GM12878 (cell line): Measurements from ENCODE around the gene SPINK5. TPM values are rescaled to one million over a fixed set of nuclear protein-coding genes. Genes with fewer than 3 reads are reported as not detected.

ENCODE experiments used
- ATAC-seq: fragments of 200-7000 bp; cut with Tn5 transposase; 3 replicates; pipeline ENCODE4 v1.9.1; 2020; ENCODE audit warnings: mild to moderate bottlenecking, moderate library complexity
- BruUV-seq: library from RNA; stranded (reverse); fragments of 400-500 nt; replicated peaks from 2 replicates; lab custom pipeline; 2021; lab: Mats Ljungman, UMichigan
- CTCF ChIA-PET: fragments of 300-600 bp; sonication (Branson Sonifier 250); formaldehyde crosslinking; extraction: SDS; loops from one replicate; lab custom pipeline; 2021; ENCODE audit warnings: inconsistent platforms; lab: Yijun Ruan, JAX
- POLR2A ChIA-PET: fragments of 350-600 bp; formaldehyde crosslinking; extraction: SDS; loops from one replicate; lab custom pipeline; 2021; ENCODE audit warnings: inconsistent platforms; lab: Charles Lee
- RAD21 ChIA-PET: fragments of 300-600 bp; sonication (Branson Sonifier 250); formaldehyde crosslinking; loops from one replicate; lab custom pipeline; 2023; ENCODE audit warnings: antibody characterized with exemption; ENCODE audit not compliant: unreplicated experiment; lab: Charles Lee
- SMC1A ChIA-PET: fragments of 300-600 bp; sonication (Branson Sonifier 250); formaldehyde crosslinking; loops from one replicate; lab custom pipeline; 2023; ENCODE audit not compliant: unreplicated experiment, uncharacterized antibody; lab: Charles Lee
- DNase-seq: peaks from one replicate; pipeline ENCODE4 v3.0.0-alpha.2; 2011; ENCODE audit warnings: low read depth, low spot score
- FAIRE-seq: peaks from 3 replicates; lab custom pipeline; 2011; peaks lifted over from hg19 to GRCh38; lab: Jason Lieb, UNC
- H2AFZ ChIP-seq: 2 replicates; pipeline ENCODE4 v1.6.0; 2011; ENCODE audit warnings: low read depth, low read length, control low read depth; ENCODE audit not compliant: control insufficient read depth
- H3K27ac ChIP-seq: 2 replicates; pipeline ENCODE4 v1.5.1; 2011; ENCODE audit warnings: control low read depth; ENCODE audit not compliant: control insufficient read depth, insufficient read depth
- H3K27me3 ChIP-seq, 2 experiments: replicated peaks in 1 of 2; 2 replicates each; pipeline versions ENCODE4 v1.6.0 to v1.6.1; 2011; ENCODE audit warnings: low read length in 1 of 2; ENCODE audit not compliant: control insufficient read depth in 2 of 2, insufficient read depth in 2 of 2
- H3K36me3 ChIP-seq, 2 experiments: 2 replicates each; pipeline ENCODE4 v1.5.1; 2011; ENCODE audit warnings: low read length in 1 of 2; ENCODE audit not compliant: control insufficient read depth in 2 of 2, insufficient read depth in 2 of 2
- H3K4me1 ChIP-seq: 2 replicates; pipeline ENCODE4 v1.6.1; 2011; ENCODE audit warnings: mild to moderate bottlenecking, low read length, moderate library complexity, mixed read lengths; ENCODE audit not compliant: control insufficient read depth, insufficient read depth
- H3K4me2 ChIP-seq: 2 replicates; pipeline ENCODE4 v1.6.0; 2011; ENCODE audit warnings: control low read depth; ENCODE audit not compliant: control insufficient read depth, insufficient read depth
- H3K4me3 ChIP-seq: fragments of 200-600 bp; sonication (generic); 2 replicates; pipeline ENCODE4 v1.5.1; 2016
- H3K79me2 ChIP-seq: 2 replicates; pipeline ENCODE4 v1.6.0; 2011; ENCODE audit warnings: low read length; ENCODE audit not compliant: control insufficient read depth, insufficient read depth
- H3K9ac ChIP-seq: 2 replicates; pipeline ENCODE4 v1.8.0; 2011; ENCODE audit warnings: low read length, control low read depth, mixed read lengths; ENCODE audit not compliant: control insufficient read depth, insufficient read depth
- H3K9me3 ChIP-seq: replicated peaks from 3 replicates; pipeline ENCODE4 v1.5.1; 2011; ENCODE audit warnings: mild to moderate bottlenecking, low read length; ENCODE audit not compliant: control insufficient read depth, insufficient read depth
- H4K20me1 ChIP-seq: 2 replicates; pipeline ENCODE4 v1.6.0; 2011; ENCODE audit not compliant: control insufficient read depth, insufficient read depth
- MYC ChIP-seq: IDR thresholded peaks from 2 replicates; pipeline ENCODE4 v1.6.1; 2011; ENCODE audit warnings: mild to moderate bottlenecking, low read length, moderate library complexity, inconsistent platforms; ENCODE audit not compliant: insufficient read depth, insufficient replicate concordance, insufficient read length, severe bottlenecking
- NR2C1 ChIP-seq: fragments of 450-650 bp; IDR thresholded peaks from 2 replicates; pipeline ENCODE4 v1.6.1; 2017; ENCODE audit warnings: antibody characterized with exemption, mild to moderate bottlenecking, moderate library complexity
- RAD51 ChIP-seq: fragments of 450-650 bp; IDR thresholded peaks from 2 replicates; pipeline ENCODE4 v1.6.1; 2016; ENCODE audit warnings: moderate library complexity, mild to moderate bottlenecking, inconsistent platforms
- SMAD5 ChIP-seq: IDR thresholded peaks from 2 replicates; pipeline ENCODE4 v1.6.1; 2016; ENCODE audit warnings: antibody characterized with exemption, low read depth
- ZNF384 ChIP-seq: IDR thresholded peaks from 2 replicates; pipeline ENCODE4 v1.6.1; 2012; ENCODE audit warnings: low read depth, mild to moderate bottlenecking, low read length, improper control_type of control experiment, borderline replicate concordance
- WGBS: methylation state at CpG from one replicate; pipeline ENCODE4 v1.1.6; 2016; ENCODE audit warnings: low lambda C conversion rate; ENCODE audit not compliant: insufficient replicate concordance, insufficient coverage; ENCODE audit errors: missing lambda C conversion rate; 5-methylcytosine and 5-hydroxymethylcytosine counted together
- in situ Hi-C: fragments of 300-500 bp; cut with MboI; formaldehyde crosslinking; loops from 9 replicates; pipeline ENCODE4 v1.14.3; 2018; ENCODE audit warnings: mixed read lengths
- intact Hi-C: fragments of 100-400 bp; cut with micrococcal nuclease; formaldehyde crosslinking; loops from one replicate; pipeline ENCODE4 v1.14.2; 2022; ENCODE audit not compliant: unreplicated experiment
- polyA plus RNA-seq, 11 experiments: library from polyadenylated mRNA; depleted of rRNA in 4 of 11; unstranded in 6 of 11; stranded (reverse) in 5 of 11; fragments of >200 nt; fragmentation: Nextera tagmentation in 4 of 11; fragmentation: Illumina TruSeq in 1 of 11; extraction: Ambion mirVana in 4 of 11; extraction: Trizol in 1 of 11; gene quantifications; 1 replicate in 1 of 11; 2 replicates in 10 of 11; pipeline versions ENCODE4 v1.2.1 to v1.2.3, GENCODE V29; 2011 to 2016; ENCODE audit warnings: inconsistent platforms in 2 of 11, missing spikeins in 2 of 11, low read depth in 1 of 11
- total RNA-seq, 4 experiments: library from RNA; depleted of rRNA in 3 of 4; stranded (reverse); fragments of >200 nt in 3 of 4; fragmentation: Illumina TruSeq in 1 of 4; extraction: Trizol in 1 of 4; gene quantifications; 2 replicates each; pipeline versions ENCODE4 v1.2.1 to v1.2.3, GENCODE V29; 2013 to 2021

Gene SPINK5
- total and polyA plus RNA-seq, 10 of the 15 experiments (the other 5 are each of a cell fraction or from before 2014, with no cell fraction given): 0.04 to 0.09 TPM; not detected in 8

GRCh38 chr5:148020257-148020988 lies 43.4 kb upstream of the SPINK5 start:
- H3K9ac ChIP-seq: no peak overlapping the region
- ChIA-PET RAD21 (no interaction called here), CTCF (interaction anchor here (0.9 to 1.4 kb wide), 3 partner anchors 22 to 1239 kb away, joined by 3 to 4 read pairs (median 3); no protein-coding TSS in a partner anchor), SMC1A (no interaction called here), POLR2A (no interaction called here)
- H3K27me3 ChIP-seq: no peaks in the 10 kb centered on the region
- no peaks in the 10 kb centered on the region for H3K9me3 ChIP-seq
- no peaks in the 10 kb centered on the region for H4K20me1 ChIP-seq
- DNase-seq (no peak), ATAC-seq (no peak), FAIRE-seq (no peak)
- no TSS peak for BruUV-seq
- no peak overlapping the region for H3K4me3 ChIP-seq
- TF ChIP-seq SMAD5: no peak
- TF ChIP-seq RAD51: no peak
- TF ChIP-seq MYC: no peak
- no peak for TF ChIP-seq ZNF384
- H3K27ac ChIP-seq: no peak overlapping the region
- no peaks in the 10 kb centered on the region for H3K79me2 ChIP-seq
- no peak overlapping the region for H3K4me2 ChIP-seq
- intact Hi-C loops: no loop called here
- H3K4me1 ChIP-seq: no peaks in the 10 kb centered on the region
- in situ Hi-C loops: no loop called here
- WGBS: 34% methylated on average over 3 of the region's 3 CpGs
- no peak overlapping the region for H2AFZ ChIP-seq
- no peaks in the 10 kb centered on the region for H3K36me3 ChIP-seq

GRCh38 chr5:148027505-148027904 lies 36.3 kb upstream of the SPINK5 start:
- WGBS: 17% methylated on average over 3 of the region's 3 CpGs

More at GRCh38 chr5:148027505-148027904, 36.3 kb upstream of the SPINK5 start:
- FAIRE-seq: no peak
- Histone ChIP-seq H3K36me3 (no peaks in the 10 kb centered on the region), H3K79me2 (no peaks in the 10 kb centered on the region), H3K4me1 (no peaks in the 10 kb centered on the region), H3K4me3 (no peak overlapping the region), H2AFZ (no peak overlapping the region), H3K9me3 (no peaks in the 10 kb centered on the region), H3K4me2 (no peak overlapping the region), H4K20me1 (no peaks in the 10 kb centered on the region), H3K9ac (no peak overlapping the region), H3K27me3 (no peaks in the 10 kb centered on the region), H3K27ac (no peak overlapping the region)
- intact Hi-C loops: no loop called here
- in situ Hi-C loops: no loop called here
- RAD21 ChIA-PET: no interaction called here
- POLR2A ChIA-PET: no interaction called here
- TF ChIP-seq NR2C1: no peak
- ATAC-seq: no peak
- SMC1A ChIA-PET: interaction anchor here (1.5 kb wide), 1 partner anchor 15 kb away, joined by 6 read pairs; no protein-coding TSS in a partner anchor
- DNase-seq: no peak
- CTCF ChIA-PET: interaction anchor here (1.0 kb wide), 1 partner anchor 38 kb away, joined by 3 read pairs; no protein-coding TSS in a partner anchor
- BruUV-seq: no TSS peak
